ENCODE data around the gene P2RX5. TPM values are rescaled to one million over a fixed set of nuclear protein-coding genes. Genes with fewer than 3 reads are reported as not detected.

Gene P2RX5
- total RNA-seq, 1 donor from 2014 or later: 1.3 TPM

DNA sequence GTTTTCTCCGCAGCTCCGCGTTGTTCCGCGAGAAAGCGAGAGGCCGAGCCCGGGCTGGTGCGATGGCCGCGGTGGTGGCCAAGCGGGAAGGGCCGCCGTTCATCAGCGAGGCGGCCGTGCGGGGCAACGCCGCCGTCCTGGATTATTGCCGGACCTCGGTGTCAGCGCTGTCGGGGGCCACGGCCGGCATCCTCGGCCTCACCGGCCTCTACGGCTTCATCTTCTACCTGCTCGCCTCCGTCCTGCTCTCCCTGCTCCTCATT, 26.9 kb downstream of the P2RX5 start:
- H3K27ac Mint-ChIP-seq: peak overlapping the region; percentile 98
- TF ChIP-seq, protein P1, sequence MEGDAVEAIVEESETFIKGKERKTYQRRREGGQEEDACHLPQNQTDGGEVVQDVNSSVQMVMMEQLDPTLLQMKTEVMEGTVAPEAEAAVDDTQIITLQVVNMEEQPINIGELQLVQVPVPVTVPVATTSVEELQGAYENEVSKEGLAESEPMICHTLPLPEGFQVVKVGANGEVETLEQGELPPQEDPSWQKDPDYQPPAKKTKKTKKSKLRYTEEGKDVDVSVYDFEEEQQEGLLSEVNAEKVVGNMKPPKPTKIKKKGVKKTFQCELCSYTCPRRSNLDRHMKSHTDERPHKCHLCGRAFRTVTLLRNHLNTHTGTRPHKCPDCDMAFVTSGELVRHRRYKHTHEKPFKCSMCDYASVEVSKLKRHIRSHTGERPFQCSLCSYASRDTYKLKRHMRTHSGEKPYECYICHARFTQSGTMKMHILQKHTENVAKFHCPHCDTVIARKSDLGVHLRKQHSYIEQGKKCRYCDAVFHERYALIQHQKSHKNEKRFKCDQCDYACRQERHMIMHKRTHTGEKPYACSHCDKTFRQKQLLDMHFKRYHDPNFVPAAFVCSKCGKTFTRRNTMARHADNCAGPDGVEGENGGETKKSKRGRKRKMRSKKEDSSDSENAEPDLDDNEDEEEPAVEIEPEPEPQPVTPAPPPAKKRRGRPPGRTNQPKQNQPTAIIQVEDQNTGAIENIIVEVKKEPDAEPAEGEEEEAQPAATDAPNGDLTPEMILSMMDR (conservative IDR thresholded peaks at IDR 0.05): no peak
- H3K9me3 Mint-ChIP-seq: no peaks in the 10 kb centered on the region
- no peaks in the 10 kb centered on the region for H3K27me3 Mint-ChIP-seq
- no peak for DNase-seq (ENCODE audit: extremely low spot score, unreplicated experiment)
- peaks cover 25% of the 10 kb centered on the region for H3K4me1 Mint-ChIP-seq (ENCODE audit: unreplicated experiment)
- H3K4me3 Mint-ChIP-seq: peak overlapping the region; percentile 98
- H3K36me3 Mint-ChIP-seq: peaks cover 4% of the 10 kb centered on the region

DNA sequence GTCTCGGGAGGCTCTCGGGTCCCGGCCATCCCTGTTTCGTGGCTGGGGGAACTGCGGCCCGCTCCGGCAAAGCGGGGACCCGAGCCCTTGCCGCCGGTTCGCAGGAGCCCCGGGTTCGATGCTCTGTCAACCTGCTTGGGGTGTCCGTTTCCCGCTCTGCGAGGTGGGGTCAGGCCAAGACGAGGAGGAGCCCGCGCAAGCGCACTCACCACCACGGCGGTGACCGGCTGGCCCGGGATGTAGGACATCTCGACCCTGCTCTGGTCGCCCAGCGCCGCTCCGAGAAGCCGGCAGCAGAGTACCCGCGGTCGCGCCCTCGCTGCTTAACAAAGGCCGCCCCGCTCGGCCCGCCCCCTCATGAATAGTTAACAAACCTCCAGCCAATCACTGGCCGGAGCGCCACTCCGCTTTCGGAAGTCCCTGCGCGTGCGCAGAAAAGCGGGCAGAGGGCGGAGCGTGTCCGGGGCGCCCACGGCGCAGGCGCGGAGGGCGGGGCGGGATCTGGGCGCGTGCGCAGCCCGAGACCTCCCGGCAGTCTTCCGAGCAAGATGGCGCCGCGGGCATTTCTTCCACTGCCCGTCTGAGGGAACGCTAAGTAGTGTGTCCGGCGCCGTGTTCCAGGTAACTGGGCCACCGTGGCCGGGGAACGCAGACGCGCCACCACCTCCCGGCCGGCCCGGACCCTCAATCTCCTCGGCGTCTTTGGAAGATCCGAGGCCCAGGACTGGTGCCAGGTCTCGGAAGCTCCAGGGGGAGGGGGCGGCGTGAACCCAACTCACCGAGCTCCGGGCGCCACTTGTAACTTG, 27.5 kb downstream of the P2RX5 start, which contains the start of the genes EMC6 and TAX1BP3:
TSS of gene EMC6 (plus strand) at position 534 of the 806 bp plus-strand sequence. CDS start 335 bp downstream, outside the sequence.
TSS of gene TAX1BP3 (minus strand) at position 300 of the 806 bp plus-strand sequence. CDS start at position 248, 52 bp downstream.
- peak; percentile 100 for DNase-seq (ENCODE audit: extremely low spot score, unreplicated experiment)

DNA sequence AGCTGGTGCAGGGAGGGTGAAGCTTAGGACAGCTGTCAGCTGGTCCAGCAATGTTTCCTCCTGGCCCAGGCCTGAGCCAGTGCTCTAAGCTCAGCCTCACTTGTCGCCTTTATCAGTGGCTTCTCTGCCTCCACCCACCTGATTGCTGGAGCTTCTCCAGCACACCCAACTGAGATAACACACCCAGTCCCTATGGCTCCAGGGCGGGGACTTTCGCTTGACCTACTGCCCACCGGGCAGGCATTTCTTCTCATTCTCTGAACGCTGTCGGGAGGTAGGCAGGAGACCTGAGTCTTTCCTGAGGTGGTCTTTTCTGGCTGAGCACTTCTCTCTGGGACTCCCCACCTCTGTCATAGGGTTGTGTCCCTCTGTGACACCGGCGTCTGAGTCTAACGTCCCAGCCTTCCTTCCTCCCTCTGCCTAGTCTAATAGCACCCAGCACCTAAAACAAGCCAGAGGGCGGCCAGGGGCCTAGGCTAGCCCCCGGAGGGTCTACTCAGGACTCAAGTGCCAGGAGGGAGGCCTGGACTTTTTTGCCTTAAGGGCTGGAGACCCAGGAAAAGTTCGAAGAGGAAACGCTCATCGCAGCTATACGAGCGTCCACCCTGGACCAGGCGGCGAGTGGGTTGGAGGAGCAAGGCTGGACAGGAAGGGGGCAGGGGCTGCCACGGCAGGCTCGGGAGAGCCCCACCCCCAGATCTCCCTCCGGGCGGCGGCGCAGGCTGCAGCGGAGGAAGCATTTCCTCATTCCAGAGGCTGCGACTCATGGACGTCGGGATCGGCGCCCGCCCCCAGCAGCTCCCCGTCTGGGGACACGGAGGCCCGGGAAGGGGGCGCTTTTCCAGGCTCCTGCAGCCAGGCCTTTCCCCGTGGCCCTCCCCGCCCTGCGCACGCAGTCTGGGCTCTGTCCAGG, 28.3 kb downstream of the P2RX5 start:
- Mint-ChIP-seq H3K4me3 (peak overlapping the region; percentile 98), H3K9me3 (no peaks in the 10 kb centered on the region), H3K4me1 (ENCODE audit: unreplicated experiment) (peaks cover 25% of the 10 kb centered on the region)

More for the DNA sequence above, 27.5 kb downstream of the P2RX5 start, which contains the start of the genes EMC6 and TAX1BP3:
- TF ChIP-seq, protein P1 (conservative IDR thresholded peaks at IDR 0.05): no peak
- Mint-ChIP-seq H3K4me3 (peak within 1 kb of the TSS; percentile 98), H3K9me3 (no peaks in the 10 kb centered on the region), H3K27me3 (no peaks in the 10 kb centered on the region), H3K27ac (peak within 1 kb of the TSS; percentile 98), H3K4me1 (ENCODE audit: unreplicated experiment) (peaks cover 25% of the 10 kb centered on the region), H3K36me3 (peaks cover 4% of the 10 kb centered on the region)

DNA sequence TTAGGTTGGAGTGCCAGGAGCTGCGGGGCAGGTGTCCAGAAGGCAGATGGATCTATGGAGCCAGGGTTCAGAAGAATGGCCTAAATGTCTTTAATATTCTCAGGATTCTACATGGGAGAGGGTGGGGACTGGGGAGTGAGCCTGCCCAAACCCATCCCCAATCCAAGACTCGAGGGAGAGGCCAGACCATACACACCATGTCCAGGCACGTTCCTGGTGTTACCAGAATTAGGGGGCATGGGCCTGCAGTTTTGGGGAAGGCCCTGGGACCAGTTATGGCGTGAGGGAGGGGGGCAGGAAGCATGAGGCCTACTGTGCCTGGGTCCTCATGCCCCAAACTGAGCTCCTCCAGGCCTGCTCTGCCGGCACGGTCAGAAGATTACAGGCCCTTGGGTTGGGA, 29.4 kb downstream of the P2RX5 start:
- peak overlapping the region; percentile 98 for H3K27ac Mint-ChIP-seq
- H3K9me3 Mint-ChIP-seq: no peaks in the 10 kb centered on the region
- peak overlapping the region; percentile 98 for H3K4me3 Mint-ChIP-seq
- TF ChIP-seq, protein P1 (conservative IDR thresholded peaks at IDR 0.05): no peak
- peaks cover 4% of the 10 kb centered on the region for H3K36me3 Mint-ChIP-seq
- peaks cover 21% of the 10 kb centered on the region for H3K4me1 Mint-ChIP-seq (ENCODE audit: unreplicated experiment)
- DNase-seq (ENCODE audit: extremely low spot score, unreplicated experiment): no peak
- no peaks in the 10 kb centered on the region for H3K27me3 Mint-ChIP-seq

More for the DNA sequence above, 28.3 kb downstream of the P2RX5 start:
- DNase-seq (ENCODE audit: extremely low spot score, unreplicated experiment): peak; percentile 92
- TF ChIP-seq, protein P1 (conservative IDR thresholded peaks at IDR 0.05): no peak
- H3K36me3 Mint-ChIP-seq: peaks cover 4% of the 10 kb centered on the region
- H3K27me3 Mint-ChIP-seq: no peaks in the 10 kb centered on the region
- H3K27ac Mint-ChIP-seq: peak overlapping the region; percentile 98

DNA sequence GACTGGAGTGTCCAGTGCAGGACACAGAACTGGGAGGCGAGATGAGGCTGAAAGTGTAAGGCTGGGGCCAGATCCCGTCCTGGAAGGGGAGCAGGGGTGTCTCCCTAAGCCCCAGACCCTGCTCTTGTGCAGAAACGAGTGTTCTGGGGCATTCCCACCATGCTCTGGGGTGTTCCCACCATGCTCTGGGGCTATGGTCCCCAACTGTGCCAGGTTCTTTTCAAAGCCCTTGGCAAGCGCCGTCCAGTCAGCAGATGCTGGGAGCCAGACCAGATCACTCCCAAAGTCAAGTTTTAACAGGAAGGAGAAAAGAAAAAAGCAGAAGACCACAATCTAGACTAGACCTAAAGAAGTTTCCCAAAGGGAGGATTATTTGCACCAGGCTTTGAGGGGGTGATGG, 30.1 kb downstream of the P2RX5 start:
- Mint-ChIP-seq H3K36me3 (peaks cover 4% of the 10 kb centered on the region), H3K4me1 (ENCODE audit: unreplicated experiment) (peaks cover 21% of the 10 kb centered on the region), H3K4me3 (peak overlapping the region; percentile 98), H3K27me3 (no peaks in the 10 kb centered on the region), H3K9me3 (no peaks in the 10 kb centered on the region), H3K27ac (peak overlapping the region; percentile 98)
- DNase-seq (ENCODE audit: extremely low spot score, unreplicated experiment): no peak
- TF ChIP-seq, protein P1 (conservative IDR thresholded peaks at IDR 0.05): no peak

All from type B pancreatic cell (in vitro differentiated cells).